GM12801 (cell line): ENCODE measurements around the gene LUC7L.

ENCODE experiments used
- TF ChIP-seq, protein P1 (sequence below): IDR thresholded peaks from one replicate; pipeline ENCODE4 v1.5.1; 2011; ENCODE audit warnings: control low read depth; ENCODE audit not compliant: insufficient read length; ENCODE audit errors: extremely low read depth

The LUC7L gene

GRCh38 chr16:265002-265529 is 35.8 kb upstream of the LUC7L start:
- TF ChIP-seq, protein P1, sequence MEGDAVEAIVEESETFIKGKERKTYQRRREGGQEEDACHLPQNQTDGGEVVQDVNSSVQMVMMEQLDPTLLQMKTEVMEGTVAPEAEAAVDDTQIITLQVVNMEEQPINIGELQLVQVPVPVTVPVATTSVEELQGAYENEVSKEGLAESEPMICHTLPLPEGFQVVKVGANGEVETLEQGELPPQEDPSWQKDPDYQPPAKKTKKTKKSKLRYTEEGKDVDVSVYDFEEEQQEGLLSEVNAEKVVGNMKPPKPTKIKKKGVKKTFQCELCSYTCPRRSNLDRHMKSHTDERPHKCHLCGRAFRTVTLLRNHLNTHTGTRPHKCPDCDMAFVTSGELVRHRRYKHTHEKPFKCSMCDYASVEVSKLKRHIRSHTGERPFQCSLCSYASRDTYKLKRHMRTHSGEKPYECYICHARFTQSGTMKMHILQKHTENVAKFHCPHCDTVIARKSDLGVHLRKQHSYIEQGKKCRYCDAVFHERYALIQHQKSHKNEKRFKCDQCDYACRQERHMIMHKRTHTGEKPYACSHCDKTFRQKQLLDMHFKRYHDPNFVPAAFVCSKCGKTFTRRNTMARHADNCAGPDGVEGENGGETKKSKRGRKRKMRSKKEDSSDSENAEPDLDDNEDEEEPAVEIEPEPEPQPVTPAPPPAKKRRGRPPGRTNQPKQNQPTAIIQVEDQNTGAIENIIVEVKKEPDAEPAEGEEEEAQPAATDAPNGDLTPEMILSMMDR = no peak

- TF ChIP-seq, protein P1 = no peak
Measured at GRCh38 chr16:264440-264951, 35.2 kb upstream of the LUC7L start.

GRCh38 chr16:263944-264343 is 34.7 kb upstream of the LUC7L start:
- TF ChIP-seq, protein P1 = no peak

DNA sequence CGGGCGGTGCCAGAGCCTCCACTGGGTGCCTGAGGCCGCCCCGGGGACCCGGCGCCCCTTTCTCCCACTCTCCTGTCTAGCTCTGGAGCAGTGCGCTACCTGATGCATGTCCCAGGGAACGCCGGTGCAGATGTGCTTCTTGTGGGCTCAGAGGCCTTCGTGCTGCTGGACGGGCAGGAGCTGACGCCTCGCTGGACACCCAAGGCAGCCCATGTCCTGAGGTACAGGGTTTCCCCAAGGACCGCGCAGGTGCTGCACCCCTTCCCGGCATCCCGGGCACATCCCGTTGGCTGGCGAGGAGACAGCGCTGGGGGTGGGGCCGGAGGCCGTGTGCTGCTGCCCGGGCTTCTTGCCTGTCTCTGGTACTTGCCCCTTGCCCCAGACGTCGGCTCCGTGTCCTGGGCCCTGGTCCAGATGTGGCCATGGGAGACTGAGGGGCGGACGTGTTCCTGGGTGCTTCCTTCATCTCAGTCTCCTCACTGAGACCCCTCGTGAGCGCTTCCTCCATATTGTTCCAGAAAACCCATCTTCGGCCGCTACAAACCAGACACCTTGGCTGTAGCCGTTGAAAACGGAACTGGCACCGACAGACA is 34.0 kb upstream of the LUC7L start:
- TF ChIP-seq, protein P1 = no peak

GRCh38 chr16:262121-262745 is 33.0 kb upstream of the LUC7L start:
- TF ChIP-seq, protein P1 = no peak

DNA sequence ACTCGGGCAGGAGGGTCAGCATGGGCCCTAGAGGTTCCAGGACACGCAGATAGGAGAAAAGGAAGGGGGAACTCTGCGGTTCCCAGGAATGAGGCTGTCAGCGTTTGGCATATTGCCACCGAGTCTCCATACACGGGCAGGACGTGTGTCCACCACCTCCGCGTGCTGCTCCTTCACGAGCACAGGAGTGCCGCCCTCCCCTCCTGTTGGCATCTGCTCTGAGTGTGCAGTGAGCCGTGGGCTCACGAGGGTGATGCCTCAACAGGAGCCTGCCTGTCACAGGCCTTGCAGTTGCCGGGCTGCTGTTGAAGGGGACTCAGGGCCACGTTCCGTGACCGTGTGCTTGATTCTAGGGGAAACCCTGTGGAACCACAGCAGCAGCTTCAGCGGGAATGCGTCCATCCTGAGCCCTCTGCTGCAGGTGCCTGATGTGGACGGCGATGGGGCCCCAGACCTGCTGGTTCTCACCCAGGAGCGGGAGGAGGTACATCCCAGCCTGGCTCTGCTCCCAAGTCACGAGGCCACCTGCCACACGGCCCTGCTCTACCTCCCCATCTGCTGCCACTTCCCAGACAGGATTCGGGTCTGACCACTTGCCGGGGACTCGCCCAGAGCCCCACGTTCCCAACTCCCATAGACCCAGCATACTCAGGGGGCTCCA is 31.9 kb upstream of the LUC7L start:
- TF ChIP-seq, protein P1 = no peak

DNA sequence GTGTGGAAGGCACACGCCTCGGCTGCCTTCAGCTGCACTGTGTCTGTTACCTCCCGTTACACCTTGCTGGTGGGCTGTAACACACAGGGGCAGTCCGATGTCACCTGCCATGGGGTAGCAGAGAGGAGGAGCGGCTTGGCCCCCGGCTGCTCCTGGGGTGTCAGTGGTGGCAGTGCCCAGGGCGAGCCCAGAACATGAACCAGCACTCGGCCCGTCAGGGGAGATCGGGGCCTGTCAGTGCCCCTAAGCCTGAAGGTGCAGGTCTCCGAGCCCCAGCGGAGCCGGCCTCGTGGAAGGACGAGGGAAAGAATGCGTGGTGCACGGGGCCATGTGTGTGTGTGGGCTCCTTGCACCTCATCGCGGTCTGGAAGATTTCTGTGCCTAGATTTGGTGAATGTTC is 31.1 kb upstream of the LUC7L start:
- TF ChIP-seq, protein P1 = no peak
